Measurements from ENCODE around the gene CHFR.

GRCh38 chr12:132924356-132924755, 37.0 kb upstream of the CHFR start:
- no peak for TF ChIP-seq POLR2A (IDR thresholded peaks at IDR 0.05)
- no peak for TF ChIP-seq CTCF (IDR thresholded peaks at IDR 0.05)

All from lower leg skin (tissue), 3 donors.